ENCODE data around the gene FOXO3. TPM values are rescaled to one million over a fixed set of nuclear protein-coding genes. Genes with fewer than 3 reads are reported as not detected.

Gene FOXO3
- total and polyA plus RNA-seq, 2 of the 13 experiments (the other 11 are each of a cell fraction or from before 2014, with no cell fraction given) = 16.0 to 22.5 TPM

DNA sequence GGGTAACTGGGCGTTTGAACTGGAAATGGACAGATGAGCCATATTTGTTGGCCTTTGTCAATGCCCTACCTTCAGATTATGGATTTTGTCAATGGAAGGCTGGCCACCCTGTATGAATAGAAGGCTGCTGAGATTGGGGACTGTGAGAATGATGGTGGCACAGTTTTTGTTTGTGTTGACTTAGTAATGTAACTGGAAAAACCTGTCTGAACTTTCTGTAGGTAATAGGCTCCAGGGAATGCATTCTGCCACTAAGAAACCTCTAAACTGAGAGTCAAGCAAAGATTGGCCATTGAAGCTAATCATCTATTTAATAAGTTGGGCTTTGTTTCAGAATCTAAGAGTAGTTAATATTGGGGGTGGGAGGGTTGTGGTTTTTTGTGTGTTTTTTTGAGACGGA is 97.5 kb downstream of the FOXO3 start:
- intact Hi-C loops (cut with micrococcal nuclease; ENCODE audit: unreplicated experiment) = no loop called here
- in situ Hi-C loops (cut with HindIII; ENCODE audit: extremely low pct_ligation_motif_present, low pct_unique_long_range_greater_than_20kb) = no loop called here
- no TSS peak for BruUV-seq (replicated peaks)
- ChIA-PET POLR2A (no interaction called here), CTCF (ENCODE audit: low intra/inter-chr PET ratio, low total read pairs) (no interaction called here)
- Histone ChIP-seq H4K20me1 (ENCODE audit: insufficient read depth, low read length) (peaks cover 37% of the 10 kb centered on the region), H3K36me3 (replicated peaks in 1 of 2; ENCODE audit: control insufficient read depth in 1 of 2, insufficient read depth in 2 of 2, low read length in 2 of 2) (no peaks in the 10 kb centered on the region), H3K4me2 (ENCODE audit: low read depth, low read length) (no peak overlapping the region), H3K4me3 (replicated peaks in 1 of 3; ENCODE audit: insufficient read depth in 1 of 3, low read depth in 2 of 3, low read length in 3 of 3) (no peak overlapping the region), H3K4me1 (ENCODE audit: insufficient read depth, low read length) (peaks cover 43% of the 10 kb centered on the region), H2AFZ (ENCODE audit: low read length) (no peak overlapping the region), H3K27me3 (ENCODE audit: control insufficient read depth in 1 of 2, insufficient read depth in 2 of 2, low read length in 2 of 2) (no peaks in the 10 kb centered on the region), H3K9ac (ENCODE audit: insufficient read depth, low read depth, low read length) (no peak overlapping the region), H3K79me2 (ENCODE audit: insufficient read depth, low read length) (peaks cover 57% of the 10 kb centered on the region), H3K27ac (ENCODE audit: extremely low read length, insufficient read depth, low read length) (no peak overlapping the region), H3K9me3 (ENCODE audit: low read length) (no peaks in the 10 kb centered on the region)
- no peak for FAIRE-seq
- 100% methylated on average over 2 of the region's 2 CpGs for WGBS (ENCODE audit: low lambda C conversion rate)
- TF ChIP-seq E2F2 (CRISPR knock-in tag; IDR thresholded peaks at IDR 0.05; ENCODE audit: borderline replicate concordance) = no peak
- no peak for TF ChIP-seq HIVEP1 (CRISPR knock-in tag; IDR thresholded peaks at IDR 0.05)
- no peak for TF ChIP-seq ZNF260 (CRISPR knock-in tag; IDR thresholded peaks at IDR 0.05; ENCODE audit: borderline replicate concordance, low read depth)
- TF ChIP-seq ZNF280B (CRISPR knock-in tag; IDR thresholded peaks at IDR 0.05; ENCODE audit: borderline replicate concordance) = no peak
- TF ChIP-seq NR2C2 (CRISPR knock-in tag; IDR thresholded peaks at IDR 0.05; ENCODE audit: borderline replicate concordance) = no peak
- TF ChIP-seq ZNF230 (CRISPR knock-in tag; IDR thresholded peaks at IDR 0.05) = no peak
- TF ChIP-seq SIN3B (IDR thresholded peaks at IDR 0.05; ENCODE audit: low read length) = no peak
- TF ChIP-seq ZNF383 (CRISPR knock-in tag; IDR thresholded peaks at IDR 0.05; ENCODE audit: borderline replicate concordance) = no peak
- no peak for TF ChIP-seq ZBTB7A (CRISPR knock-in tag; IDR thresholded peaks at IDR 0.05)
- TF ChIP-seq TOPORS (CRISPR knock-in tag; IDR thresholded peaks at IDR 0.05) = no peak
- no peak for ATAC-seq
- no peak for DNase-seq (ENCODE audit: low spot score)
